NCI-H2107 treated with DMSO at 0.1 percent for 48 hours (cell line): ENCODE measurements around the gene RANGRF.

Source experiments
- DNase-seq: peaks from one replicate; lab custom pipeline; 2025; ENCODE audit not compliant: unreplicated experiment; lab: John Stamatoyannopoulos, UW

The RANGRF gene

GRCh38 chr17:8312726-8313600, 24.5 kb downstream of the RANGRF start:
- DNase-seq, result no peak

GRCh38 chr17:8314797-8315763, 26.6 kb downstream of the RANGRF start:
- no peak for DNase-seq

- no peak for DNase-seq
Observed at GRCh38 chr17:8315764-8316217, 27.3 kb downstream of the RANGRF start.

- DNase-seq, result no peak
Observed at GRCh38 chr17:8318010-8318935, 29.8 kb downstream of the RANGRF start.

GRCh38 chr17:8320262-8320661, 31.8 kb downstream of the RANGRF start:
- DNase-seq, result no peak

GRCh38 chr17:8320990-8321389, 32.5 kb downstream of the RANGRF start:
- no peak for DNase-seq

GRCh38 chr17:8322061-8322460, 33.6 kb downstream of the RANGRF start:
- DNase-seq, result no peak

- no peak for DNase-seq
Observed at GRCh38 chr17:8324132-8324531, 35.7 kb downstream of the RANGRF start.

- no peak for DNase-seq
Observed at GRCh38 chr17:8324923-8325322, 36.5 kb downstream of the RANGRF start.

- DNase-seq, result no peak
Observed at GRCh38 chr17:8326511-8327302, 38.2 kb downstream of the RANGRF start.

GRCh38 chr17:8327303-8327649, 38.8 kb downstream of the RANGRF start:
- no peak for DNase-seq

- no peak for DNase-seq
Observed at GRCh38 chr17:8332128-8332527, 43.7 kb downstream of the RANGRF start.

- DNase-seq, result no peak
Observed at GRCh38 chr17:8332688-8333087, 44.2 kb downstream of the RANGRF start.

GRCh38 chr17:8333281-8333680, 44.8 kb downstream of the RANGRF start:
- no peak for DNase-seq

GRCh38 chr17:8337802-8338752, 49.6 kb downstream of the RANGRF start:
- DNase-seq, result no peak

- DNase-seq, result no peak
Observed at GRCh38 chr17:8338753-8339140, 50.3 kb downstream of the RANGRF start.

GRCh38 chr17:8339540-8339939, 51.1 kb downstream of the RANGRF start, which contains the start of gene ODF4:
ODF4 (plus strand) TSS chr17:8339840; CDS start chr17:8340052, 212 bp downstream.
- no peak for DNase-seq
